SK-N-MC (cell line): Measurements from ENCODE around the gene CFAP69.

Source experiments
- DNase-seq: peaks from one replicate; pipeline ENCODE4 v3.0.0-alpha.2; 2011; ENCODE audit warnings: low read depth, low spot score
- H3K27ac ChIP-seq: fragments of 200-600 bp; sonication (generic); 2 replicates; pipeline ENCODE4 v1.5.1; 2016; ENCODE audit warnings: mixed run types
- H3K36me3 ChIP-seq: fragments of 200-600 bp; sonication (generic); 2 replicates; pipeline ENCODE4 v1.6.1; 2017; ENCODE audit warnings: antibody characterized with exemption, low read length, mixed read lengths; ENCODE audit not compliant: insufficient read depth
- H3K4me3 ChIP-seq: fragments of 200-600 bp; sonication (generic); 2 replicates; pipeline ENCODE4 v1.5.1; 2016
- H3K9ac ChIP-seq: fragments of 200-600 bp; sonication (generic); 2 replicates; pipeline ENCODE4 v1.8.0; 2017; ENCODE audit warnings: mixed run types, mixed read lengths; ENCODE audit not compliant: insufficient read length
- H3K9me3 ChIP-seq: fragments of 200-600 bp; sonication (generic); 2 replicates; pipeline ENCODE4 v1.6.1; 2017; ENCODE audit warnings: low read depth, mild to moderate bottlenecking, antibody characterized with exemption, low read length, moderate library complexity, mixed read lengths
- EZH2 ChIP-seq: fragments of 200-600 bp; sonication (generic); IDR thresholded peaks from one replicate; pipeline ENCODE4 v1.6.1; 2017; ENCODE audit warnings: antibody characterized with exemption
- FOXP2 ChIP-seq: optimal IDR thresholded peaks from 2 replicates; pipeline ENCODE3; 2011; ENCODE audit warnings: mild to moderate bottlenecking, moderate library complexity; ENCODE audit not compliant: insufficient read depth; ENCODE audit errors: extremely low read length, control extremely low read depth
- POLR2AphosphoS5 ChIP-seq: IDR thresholded peaks from 2 replicates; pipeline ENCODE4 v1.6.1; 2012; ENCODE audit warnings: mild to moderate bottlenecking, low read depth, low read length, borderline replicate concordance

Gene CFAP69

DNA sequence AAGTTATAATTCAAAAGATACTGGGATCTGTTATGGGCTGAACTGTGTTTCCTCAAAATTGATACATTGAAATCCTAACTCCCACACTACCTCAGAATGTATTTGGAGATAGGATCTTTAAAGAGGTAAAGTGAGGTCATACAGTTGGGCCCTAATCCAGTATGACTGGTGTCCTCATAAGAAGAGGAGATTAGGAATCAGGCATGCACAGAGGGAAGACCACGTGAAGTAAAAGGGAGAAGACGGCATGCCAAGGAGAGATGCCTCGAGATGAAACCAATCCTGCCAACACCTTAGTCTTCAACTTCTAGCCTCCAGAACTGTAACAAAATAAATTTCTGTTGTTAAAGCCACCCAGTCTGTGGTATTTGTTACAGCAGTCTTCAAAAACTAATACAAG, 5.9 kb upstream of the CFAP69 start:
- DNase-seq, result no peak
- no peak overlapping the region for H3K27ac ChIP-seq
- no peak overlapping the region for H3K4me3 ChIP-seq
- no peak overlapping the region for H3K9ac ChIP-seq
- H3K9me3 ChIP-seq, result no peaks in the 10 kb centered on the region
- TF ChIP-seq POLR2AphosphoS5, result no peak
- TF ChIP-seq EZH2, result no peak
- TF ChIP-seq FOXP2, result no peak
- peaks cover 32% of the 10 kb centered on the region for H3K36me3 ChIP-seq

DNA sequence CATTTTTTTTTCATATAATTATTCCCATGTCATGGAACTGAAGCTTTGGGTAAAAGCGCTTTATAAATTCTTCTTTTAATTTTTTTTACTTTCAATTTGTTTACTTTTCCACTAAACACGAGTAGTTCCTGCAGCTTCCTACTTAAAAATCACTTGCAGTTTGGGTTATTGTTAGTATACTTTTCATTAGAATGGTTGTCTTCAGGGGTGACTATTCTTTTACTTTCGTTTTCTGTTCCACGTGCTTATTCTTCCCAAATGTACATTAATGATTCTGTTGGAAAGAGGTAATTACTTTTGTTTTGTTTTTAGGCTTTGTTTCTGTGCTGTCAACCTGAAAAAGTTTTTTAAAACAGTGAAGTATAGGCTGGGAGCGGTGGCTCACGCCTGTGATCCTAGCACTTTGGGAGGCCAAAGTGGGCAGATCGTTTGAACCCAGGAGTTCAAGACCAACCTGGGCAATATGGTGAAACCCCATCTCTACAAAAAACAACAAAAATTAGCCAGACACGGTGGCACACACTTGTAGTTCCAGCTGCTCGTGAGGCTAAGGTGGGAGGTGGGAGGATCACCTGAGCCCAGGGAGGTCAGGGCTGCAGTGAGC, 5.2 kb upstream of the CFAP69 start:
- H3K4me3 ChIP-seq, result no peak overlapping the region
- no peaks in the 10 kb centered on the region for H3K9me3 ChIP-seq
- peaks cover 28% of the 10 kb centered on the region for H3K36me3 ChIP-seq
- H3K9ac ChIP-seq, result no peak overlapping the region
- DNase-seq, result no peak
- TF ChIP-seq POLR2AphosphoS5 (no peak), EZH2 (no peak), FOXP2 (no peak)
- H3K27ac ChIP-seq, result no peak overlapping the region

DNA sequence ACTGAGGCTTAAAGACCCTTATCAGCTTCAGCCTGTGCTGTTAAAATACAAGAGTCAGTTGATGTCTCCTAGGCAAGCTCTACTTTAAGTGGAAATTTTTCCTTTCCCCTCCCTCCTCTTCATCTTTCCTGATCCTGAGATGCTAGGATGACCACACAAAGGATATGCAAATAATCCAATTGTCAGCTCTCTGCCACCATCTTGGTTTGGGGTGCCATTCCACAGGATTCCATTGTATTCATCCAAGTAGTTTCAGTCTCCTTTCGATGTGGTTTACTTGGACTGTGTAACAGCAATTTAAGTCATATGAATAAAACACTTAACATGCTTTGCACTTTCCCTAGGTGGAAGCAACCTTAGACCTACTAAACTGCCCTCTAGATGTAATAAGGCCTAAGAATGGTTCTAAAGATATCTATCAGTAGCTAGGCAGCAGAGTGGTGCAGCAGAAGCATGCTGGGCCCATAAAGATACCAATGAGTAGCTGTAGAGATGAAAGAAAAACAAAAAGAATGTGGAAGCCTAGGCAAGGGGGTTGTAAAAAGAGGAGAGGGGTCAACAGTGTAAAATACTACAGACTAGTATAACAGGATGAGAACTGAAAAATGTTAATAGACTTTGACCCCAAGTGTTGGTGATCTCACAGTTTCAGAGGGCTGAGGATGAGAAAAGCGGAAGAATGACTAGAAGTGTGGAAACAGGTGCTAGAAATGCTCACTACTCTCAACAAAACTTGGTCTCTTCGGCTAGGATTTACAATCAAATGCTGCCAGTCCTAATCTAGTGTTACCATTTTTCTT, 2.4 kb upstream of the CFAP69 start:
- Histone ChIP-seq H3K36me3 (peaks cover 13% of the 10 kb centered on the region; the same call in 1 of the 2 replicates), H3K27ac (no peak overlapping the region), H3K9me3 (no peaks in the 10 kb centered on the region), H3K4me3 (no peak overlapping the region), H3K9ac (no peak overlapping the region)
- no peak for TF ChIP-seq POLR2AphosphoS5
- no peak for TF ChIP-seq FOXP2
- no peak for TF ChIP-seq EZH2
- no peak for DNase-seq

DNA sequence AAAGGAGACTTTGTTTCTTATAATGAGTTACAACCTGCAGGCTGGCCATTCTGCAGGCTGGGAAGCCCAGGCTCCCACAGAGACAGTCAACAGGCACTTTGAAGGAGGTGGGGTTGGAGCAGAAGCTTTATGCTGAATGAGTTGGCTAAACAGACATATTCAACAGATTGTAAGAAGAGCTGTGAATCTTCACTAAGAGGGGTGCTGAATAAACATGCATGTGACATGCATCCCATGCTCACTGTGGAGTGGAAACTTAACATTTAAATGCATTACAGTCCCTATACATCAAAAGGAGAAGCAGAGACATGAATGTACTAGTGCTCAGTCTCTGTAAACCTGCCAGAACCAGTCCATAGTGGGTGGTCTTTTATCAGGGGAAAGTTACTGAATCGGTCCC, 1.4 kb upstream of the CFAP69 start:
- Histone ChIP-seq H3K4me3 (no peak overlapping the region), H3K9ac (no peak overlapping the region), H3K27ac (no peak overlapping the region), H3K36me3 (peaks cover 5% of the 10 kb centered on the region; the same call in 1 of the 2 replicates), H3K9me3 (no peaks in the 10 kb centered on the region)
- TF ChIP-seq EZH2 (no peak), POLR2AphosphoS5 (no peak), FOXP2 (no peak)
- DNase-seq, result no peak

DNA sequence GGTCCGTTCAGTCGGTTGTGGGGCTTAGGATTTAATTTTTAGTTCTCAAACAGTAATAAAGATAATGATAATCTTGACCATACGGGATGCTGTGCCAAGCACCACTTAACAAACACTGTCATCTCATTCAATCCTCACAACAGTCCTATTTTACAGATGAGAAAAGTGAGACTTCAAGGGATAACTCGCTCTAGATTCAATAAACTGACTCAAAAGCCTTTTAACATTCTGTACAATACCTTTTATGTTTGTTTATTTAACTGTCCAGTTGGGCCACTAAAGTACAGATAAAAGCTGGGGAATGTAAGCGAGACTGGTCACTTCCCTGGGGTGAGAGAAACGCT, 437 bp upstream of the CFAP69 start:
- DNase-seq, result no peak
- Histone ChIP-seq H3K9me3 (no peaks in the 10 kb centered on the region), H3K27ac (no peak overlapping the region), H3K9ac (peak overlapping the region; percentile 72), H3K4me3 (peak overlapping the region; percentile 94), H3K36me3 (no peaks in the 10 kb centered on the region)
- no peak for TF ChIP-seq EZH2
- TF ChIP-seq FOXP2, result no peak

DNA sequence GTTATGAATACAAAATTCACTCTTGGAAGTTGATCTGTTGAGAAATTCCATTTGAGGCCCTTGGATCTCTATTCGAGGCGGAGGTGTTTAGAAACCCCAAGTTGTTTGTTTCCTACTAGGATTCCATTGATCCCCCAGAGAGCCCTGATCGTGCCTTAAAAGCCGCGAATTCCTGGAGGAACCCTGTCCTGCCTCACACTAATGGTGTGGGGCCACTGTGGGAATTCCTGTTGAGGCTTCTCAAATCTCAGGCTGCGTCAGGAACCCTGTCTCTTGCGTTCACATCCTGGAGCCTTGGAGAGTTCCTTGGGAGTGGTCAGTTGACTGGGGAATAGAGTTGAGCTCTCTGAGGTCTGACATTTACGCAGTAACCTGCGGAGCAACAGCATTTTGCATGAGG, 1.2 kb downstream of the CFAP69 start:
- H3K9ac ChIP-seq, result no peak overlapping the region
- no peak overlapping the region for H3K27ac ChIP-seq
- H3K36me3 ChIP-seq, result no peaks in the 10 kb centered on the region
- TF ChIP-seq FOXP2, result no peak
- no peak for TF ChIP-seq POLR2AphosphoS5
- TF ChIP-seq EZH2, result no peak
- no peaks in the 10 kb centered on the region for H3K9me3 ChIP-seq
- DNase-seq, result no peak
- peak overlapping the region; percentile 94 for H3K4me3 ChIP-seq

- DNase-seq, result no peak
- Histone ChIP-seq H3K27ac (no peak overlapping the region), H3K9ac (no peak overlapping the region), H3K4me3 (no peak overlapping the region), H3K9me3 (no peaks in the 10 kb centered on the region), H3K36me3 (no peaks in the 10 kb centered on the region)
- no peak for TF ChIP-seq EZH2
- no peak for TF ChIP-seq POLR2AphosphoS5
Measured at GRCh38 chr7:90248706-90249105, 3.7 kb downstream of the CFAP69 start.

GRCh38 chr7:90250601-90251303, 5.8 kb downstream of the CFAP69 start:
- TF ChIP-seq EZH2, result no peak
- no peak for TF ChIP-seq POLR2AphosphoS5
- TF ChIP-seq FOXP2, result no peak
- Histone ChIP-seq H3K27ac (no peak overlapping the region), H3K4me3 (no peak overlapping the region), H3K9me3 (no peaks in the 10 kb centered on the region; the same call in 1 of the 2 replicates), H3K36me3 (0 out of 2 replicates have a peak, but pooled peaks cover 1% of the 10 kb centered on the region), H3K9ac (no peak overlapping the region)
- no peak for DNase-seq
